GM18873 (cell line): ENCODE data around the gene ABCC2.
"Not testable (repeated sequence)": the region's sequence is repeated elsewhere in the genome, so short reads cannot be mapped to it uniquely, and the experiment has no call there.

Experiments used
- ATAC-seq: cut with Tn5 transposase; IDR thresholded peaks from one replicate; pipeline ENCODE4 v1.9.1; 2021; ENCODE audit warnings: mild to moderate bottlenecking, moderate library complexity, moderate number of reproducible peaks; ENCODE audit not compliant: unreplicated experiment, low FRiP score

Gene ABCC2

DNA sequence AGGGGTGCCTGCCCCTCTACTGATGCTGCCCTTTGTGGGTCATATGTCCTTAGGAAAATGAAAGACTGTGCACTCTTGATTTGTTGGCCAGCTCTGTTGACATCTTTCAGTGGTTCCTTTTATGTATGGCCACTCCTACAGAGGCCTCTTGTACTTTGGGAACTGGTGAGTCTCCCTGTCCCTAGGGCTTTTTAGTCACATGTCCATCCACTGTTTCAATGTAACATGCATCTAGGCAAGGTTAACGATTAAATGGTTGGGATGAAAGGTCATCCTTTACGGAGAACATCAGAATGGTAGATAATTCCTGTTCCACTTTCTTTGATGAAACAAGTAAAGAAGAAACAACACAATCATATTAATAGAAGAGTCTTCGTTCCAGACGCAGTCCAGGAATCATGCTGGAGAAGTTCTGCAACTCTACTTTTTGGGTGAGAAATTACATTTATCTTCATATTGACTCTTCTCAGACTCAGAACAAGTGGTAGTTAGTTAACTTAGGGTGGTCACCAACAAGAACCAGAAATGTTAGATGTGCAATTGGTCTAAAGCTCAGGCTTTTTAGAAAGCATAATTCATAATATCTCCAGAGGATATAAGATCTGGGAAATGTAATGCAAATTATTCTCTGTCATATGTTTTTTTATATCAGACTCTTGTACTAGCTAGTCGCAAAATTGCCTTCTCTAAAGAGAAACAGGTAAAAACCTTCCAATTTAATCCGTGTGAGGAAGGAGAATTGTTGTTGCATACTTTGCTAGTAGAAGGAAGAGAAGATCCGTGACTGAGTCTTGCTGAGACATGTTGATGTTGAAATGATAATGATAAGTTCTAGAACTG lies at the start of gene ABCC2:
Gene ABCC2 (plus strand): TSS at position 194 of the 840 bp plus-strand sequence. CDS start 205 bp downstream, at position 399.
- no peak for ATAC-seq

DNA sequence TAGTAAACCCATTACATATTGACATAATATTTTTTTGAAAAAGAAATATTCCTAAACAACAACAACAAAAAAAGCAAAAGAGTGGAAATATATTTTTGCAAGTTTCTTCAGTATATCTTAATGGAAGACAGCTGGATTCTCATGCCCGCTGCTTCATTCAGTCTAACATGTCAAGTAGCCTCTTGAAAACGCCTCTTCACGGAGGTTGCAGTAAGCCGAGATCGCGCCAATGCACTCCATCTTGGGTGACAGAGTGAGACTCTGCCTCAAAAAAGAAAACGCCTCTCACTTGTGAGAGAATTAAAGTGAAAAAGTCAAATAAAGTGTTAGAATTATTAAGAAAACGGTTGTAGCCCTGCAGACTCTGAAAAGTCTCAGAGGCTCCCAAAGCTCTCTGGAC lies 49.1 kb upstream of the ABCC2 start:
- no peak for ATAC-seq

- not testable (repeated sequence) for ATAC-seq
These were observed 48.3 kb upstream of the ABCC2 start for GRCh38 chr10:99734111-99734510.

DNA sequence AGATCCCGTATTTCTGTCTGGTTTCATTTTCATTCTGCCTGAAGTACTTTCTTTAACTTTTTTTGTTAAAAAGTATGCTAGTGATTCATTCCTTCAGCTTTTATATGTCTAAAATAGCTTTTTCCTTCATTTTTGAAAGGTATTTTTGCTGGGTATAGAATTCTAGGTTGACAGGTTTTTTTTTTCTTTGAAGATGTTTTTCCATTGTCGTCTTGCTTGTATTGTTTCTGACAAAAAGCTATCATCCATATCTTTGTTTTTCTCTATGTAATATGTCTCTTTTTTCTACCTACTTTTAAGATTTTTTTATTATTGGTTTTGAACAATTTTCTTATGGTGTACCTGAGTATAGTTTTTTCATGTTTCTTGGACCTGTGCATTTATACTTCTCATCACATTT lies 42.2 kb upstream of the ABCC2 start:
- ATAC-seq, result no peak

DNA sequence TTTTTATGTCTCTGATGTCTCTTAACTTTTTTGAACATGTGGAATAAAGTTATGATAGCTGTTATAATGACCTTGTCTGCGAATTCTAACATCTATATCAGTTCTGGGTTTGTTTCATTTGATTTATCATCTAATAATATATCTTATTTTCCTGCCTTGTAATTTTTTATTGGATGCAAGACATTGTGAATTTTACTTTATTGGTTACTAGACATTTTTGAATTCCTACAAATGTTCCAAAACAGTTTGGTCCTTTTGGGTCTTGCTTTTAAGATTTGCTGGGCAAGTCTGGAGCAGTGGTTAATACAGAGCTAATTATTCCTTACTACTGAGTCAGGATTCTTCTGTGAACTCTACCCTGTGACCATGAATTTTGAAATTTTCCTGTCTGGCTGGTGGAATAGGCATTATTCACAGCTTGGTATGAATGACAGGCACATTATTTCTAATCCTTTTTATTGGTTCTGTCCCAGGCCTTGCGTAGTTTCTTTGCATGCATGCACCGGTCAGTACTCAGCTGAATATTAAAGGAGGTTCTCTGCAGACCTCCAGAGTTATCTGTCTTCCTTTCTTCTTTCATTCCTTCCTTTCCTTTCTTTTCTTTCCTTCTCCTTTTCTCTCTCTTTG lies 41.4 kb upstream of the ABCC2 start:
- no peak for ATAC-seq

DNA sequence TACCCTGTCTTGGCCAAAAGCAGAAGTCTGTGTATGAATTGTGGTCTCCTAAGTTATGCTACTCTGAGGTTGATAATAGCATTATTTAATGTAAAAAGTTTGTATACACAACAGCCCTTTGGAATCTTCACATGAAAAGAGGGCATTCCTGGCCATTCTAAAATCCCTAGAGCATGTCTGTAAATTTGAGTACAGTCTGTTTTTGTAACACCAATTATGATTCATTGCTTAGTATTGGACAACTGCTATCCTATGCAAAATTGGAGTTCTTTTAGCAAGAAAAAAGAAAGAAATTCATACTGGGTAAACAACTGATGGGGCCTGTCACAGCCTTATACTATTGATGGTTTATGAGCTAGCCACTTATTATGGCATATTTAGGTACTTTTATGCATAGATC lies 40.2 kb upstream of the ABCC2 start:
- ATAC-seq, result no peak

DNA sequence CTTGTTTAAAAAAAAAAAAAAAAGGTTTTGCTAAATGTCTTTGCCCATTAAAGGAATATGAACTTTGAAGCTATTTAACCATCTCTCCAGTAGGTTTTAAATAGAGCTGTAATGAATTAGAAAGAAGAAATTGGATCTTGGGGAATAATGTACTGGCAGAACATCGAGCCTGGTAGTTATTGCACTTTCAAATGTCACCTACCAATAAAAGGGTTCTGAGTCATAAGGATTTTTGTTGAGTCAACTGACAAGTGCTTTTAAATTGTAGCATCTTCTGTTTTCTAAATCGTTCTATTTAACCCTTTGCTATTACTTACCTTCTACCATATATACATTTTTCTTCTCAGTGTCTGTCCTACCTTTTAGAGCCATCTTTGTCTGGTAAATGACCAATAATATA lies 39.7 kb upstream of the ABCC2 start:
- ATAC-seq, result no peak

DNA sequence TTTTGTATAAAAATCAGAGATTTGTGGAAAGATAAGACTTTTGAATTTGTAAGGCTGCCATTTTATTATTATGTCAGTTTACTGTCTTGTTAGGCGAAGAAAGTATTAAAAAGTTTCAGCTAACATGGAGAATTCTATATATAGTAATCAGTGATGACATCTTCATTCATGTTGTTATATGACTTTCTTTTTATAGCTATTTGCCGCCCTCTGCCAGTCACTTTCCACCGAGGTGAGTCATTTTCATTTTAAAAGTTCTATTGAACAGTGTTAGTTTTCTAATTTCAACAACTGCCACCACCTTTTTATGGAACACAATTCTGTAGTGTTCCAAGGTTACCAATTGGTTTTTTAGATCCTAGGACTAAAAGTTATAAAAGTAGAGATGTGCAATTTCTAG lies 38.6 kb upstream of the ABCC2 start:
- no peak for ATAC-seq

GRCh38 chr10:99746166-99746565 lies 36.3 kb upstream of the ABCC2 start:
- ATAC-seq, result not testable (repeated sequence)

DNA sequence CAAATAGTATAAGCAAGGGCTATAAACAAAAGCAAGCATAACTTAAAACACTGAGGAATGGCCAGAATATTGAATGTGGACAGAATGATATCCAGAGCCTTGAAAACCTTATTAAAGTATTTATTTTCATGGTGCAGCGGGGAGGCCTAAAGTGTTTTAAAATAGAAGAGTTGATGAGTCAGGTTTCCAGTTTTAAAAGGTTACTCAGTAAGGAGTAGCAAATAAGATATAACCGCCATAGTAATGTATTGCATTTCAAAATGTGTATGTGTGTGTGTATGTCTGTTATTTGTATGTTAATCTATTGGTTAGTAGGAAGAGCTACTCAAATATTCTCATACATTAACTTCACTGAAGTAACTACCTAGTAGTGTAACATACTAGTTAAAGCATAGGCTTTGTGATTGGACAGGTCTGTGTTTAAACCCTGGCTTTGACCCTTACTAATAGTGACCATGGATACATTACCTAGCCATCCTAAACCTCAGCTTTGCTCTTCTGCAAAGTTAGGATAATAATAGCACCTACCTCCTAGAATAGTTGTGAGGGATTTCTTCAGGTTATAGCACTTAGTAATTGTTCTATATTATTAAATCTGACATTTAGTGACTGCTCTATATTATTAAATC lies 33.5 kb upstream of the ABCC2 start:
- no peak for ATAC-seq

- no peak for ATAC-seq
These were observed 31.8 kb upstream of the ABCC2 start for GRCh38 chr10:99750641-99751040.

DNA sequence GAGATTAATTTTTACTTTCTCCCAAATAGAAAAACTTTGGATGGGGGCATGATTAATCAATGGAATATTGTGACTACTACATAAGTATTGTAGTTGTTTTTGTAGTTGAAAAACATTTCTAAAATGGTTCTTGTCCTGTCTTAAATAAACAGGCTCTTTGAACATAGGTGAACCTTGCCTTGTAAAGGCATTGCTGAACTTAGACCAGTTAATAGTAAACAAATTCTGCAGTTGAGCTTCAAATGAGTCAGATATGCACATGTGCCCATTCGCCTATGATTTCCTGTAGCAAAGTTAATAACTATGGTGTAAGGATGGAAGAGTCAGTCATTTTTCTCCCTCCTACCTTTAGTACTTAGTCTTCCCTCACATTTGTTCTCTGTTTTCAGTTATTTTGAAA lies 27.8 kb upstream of the ABCC2 start:
- ATAC-seq, result no peak

DNA sequence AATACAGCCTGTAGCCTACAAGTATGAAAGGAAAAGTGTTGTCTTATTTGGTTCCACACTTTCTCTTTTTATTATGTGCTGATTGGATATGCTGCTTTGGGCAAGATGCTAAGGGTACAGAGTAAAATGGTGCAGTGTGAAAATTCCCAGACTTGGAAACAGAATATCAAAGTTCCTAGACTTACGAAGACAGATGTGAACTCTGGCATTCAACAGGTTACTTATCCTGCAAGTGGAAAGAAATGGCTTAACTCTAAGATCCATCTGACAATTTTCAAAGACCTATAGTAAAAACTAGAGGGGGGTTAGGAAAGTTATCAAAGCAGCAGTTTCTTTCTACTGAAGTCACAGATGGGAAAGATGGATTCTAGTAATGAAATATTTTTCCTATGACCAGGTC lies 26.3 kb upstream of the ABCC2 start:
- ATAC-seq, result no peak

DNA sequence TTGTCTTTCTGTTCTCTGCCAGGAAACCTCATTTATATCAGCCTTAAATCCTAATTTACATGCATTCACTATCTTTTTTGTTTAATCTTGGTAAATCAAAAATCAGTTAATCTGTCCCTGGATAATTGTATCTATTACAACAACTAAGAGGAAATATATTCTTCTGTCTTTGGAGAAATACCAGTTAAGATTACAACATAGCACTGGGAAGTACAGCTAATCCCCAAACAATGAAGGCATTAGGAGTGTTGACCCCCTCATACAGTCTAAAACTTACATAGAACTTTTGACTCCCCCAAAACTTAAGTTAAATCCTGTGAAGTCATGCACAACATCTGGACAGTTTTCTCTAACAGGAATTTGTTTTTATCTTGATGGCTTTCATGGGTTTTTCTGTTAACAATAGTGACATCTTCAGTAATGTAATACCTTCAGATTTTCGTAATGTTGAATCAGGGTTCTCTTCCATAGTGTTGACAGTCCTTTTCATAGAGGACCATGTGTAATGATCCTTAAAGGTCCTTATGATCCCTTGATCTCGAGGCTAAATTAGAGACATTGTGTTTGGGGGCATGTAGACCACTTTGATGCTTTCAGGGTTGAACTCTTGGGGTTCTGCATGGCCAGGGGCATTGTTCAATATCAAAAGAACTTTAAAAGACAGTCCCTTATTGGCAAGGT lies 24.1 kb upstream of the ABCC2 start:
- ATAC-seq, result no peak

DNA sequence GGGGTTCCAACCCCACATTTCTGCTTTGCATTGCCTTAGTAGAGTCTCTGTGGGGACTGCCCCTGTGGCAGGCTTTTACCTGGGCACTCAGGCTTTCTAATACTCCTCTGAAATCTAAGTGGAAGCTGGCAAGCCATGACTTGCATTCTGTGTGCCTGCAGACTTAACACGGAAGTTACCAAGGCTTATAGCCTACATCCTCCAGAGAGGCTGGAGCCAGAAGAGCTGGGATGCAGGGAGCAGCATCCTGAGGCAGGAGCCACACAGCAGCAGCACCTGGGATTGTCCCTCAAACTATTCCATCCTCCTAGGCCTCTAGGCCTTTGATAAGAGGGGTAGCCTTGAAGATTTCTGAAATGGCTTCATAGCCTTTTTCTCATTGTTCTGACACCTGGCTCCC lies 22.1 kb upstream of the ABCC2 start:
- ATAC-seq, result no peak

DNA sequence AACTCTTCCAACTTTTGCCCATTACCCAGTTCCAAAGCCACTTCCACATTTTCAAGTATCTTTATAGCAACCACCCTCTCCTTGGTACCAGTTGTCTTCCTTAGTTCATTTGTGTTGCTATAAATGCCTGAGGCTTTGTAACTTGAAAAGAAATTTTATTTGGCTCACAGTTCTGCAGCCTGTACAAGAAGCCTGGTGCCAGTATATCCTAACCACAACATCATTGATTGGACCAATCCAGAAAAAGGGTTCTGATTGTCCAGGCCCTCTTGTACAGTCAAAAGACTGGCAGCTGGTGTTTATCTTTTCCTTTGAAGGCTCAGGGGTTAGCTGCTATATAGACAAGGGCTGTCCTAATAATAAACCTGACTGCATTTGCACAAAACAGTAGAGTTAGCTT lies 21.1 kb upstream of the ABCC2 start:
- ATAC-seq, result no peak

DNA sequence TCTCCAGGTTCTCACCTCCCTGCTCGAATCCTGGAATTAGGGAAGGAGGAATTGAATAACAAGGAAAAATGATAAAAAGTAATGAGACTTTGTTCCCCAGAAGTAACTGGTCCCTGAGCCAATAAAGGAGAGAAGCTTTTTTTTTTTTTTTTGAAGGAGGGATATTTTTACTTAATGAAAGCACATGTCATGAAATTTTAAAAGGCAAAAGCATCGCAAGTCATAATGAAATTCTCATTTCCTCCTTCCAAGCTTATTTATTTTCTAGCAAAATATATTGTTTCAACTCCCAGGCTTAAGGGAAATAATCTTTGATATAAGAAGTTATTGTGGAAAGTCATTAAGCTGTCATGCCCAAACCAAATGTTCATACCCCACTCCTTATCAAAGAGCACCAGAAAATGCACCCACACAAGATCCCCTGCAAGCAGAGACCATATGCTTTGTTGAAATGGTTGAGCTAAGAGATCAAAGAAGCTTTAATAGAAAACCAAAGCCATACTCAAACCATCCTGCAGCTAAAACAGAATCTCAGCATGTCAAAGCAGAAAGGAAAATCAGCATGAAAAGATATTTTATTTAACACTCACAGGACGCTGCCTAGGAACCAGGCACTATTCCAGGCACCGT lies 16.7 kb upstream of the ABCC2 start:
- ATAC-seq, result no peak

- ATAC-seq, result no peak
These were observed 16.1 kb upstream of the ABCC2 start for GRCh38 chr10:99766302-99766681.

GRCh38 chr10:99767901-99768300 lies 14.5 kb upstream of the ABCC2 start:
- no peak for ATAC-seq

GRCh38 chr10:99768556-99768955 lies 13.9 kb upstream of the ABCC2 start:
- no peak for ATAC-seq

DNA sequence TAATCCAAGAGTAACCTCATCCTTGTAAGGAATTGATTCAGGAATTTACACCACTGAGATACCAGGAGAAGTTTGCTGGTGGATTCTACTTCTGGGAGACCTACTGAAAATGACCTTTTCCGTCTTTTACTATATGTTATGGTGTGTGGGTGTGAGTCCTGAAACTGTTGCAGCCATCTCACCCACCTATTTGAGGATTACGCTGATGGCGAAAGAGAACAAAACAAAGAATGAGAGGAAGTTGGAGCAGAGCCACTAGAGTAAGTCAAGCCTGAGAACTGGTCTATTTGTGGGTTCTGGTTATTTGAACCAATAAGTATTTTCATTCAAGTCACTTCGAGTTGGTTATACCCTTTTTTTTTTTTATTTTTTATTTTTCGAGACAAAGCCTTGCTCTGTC lies 12.7 kb upstream of the ABCC2 start:
- ATAC-seq, result no peak
